ENCODE data around the gene DENND2C. TPM values are rescaled to one million over a fixed set of nuclear protein-coding genes. Genes with fewer than 3 reads are reported as not detected.

DENND2C gene
- total RNA-seq, 1 experiment from 2014 or later, result 1.1 TPM

GRCh38 chr1:114609026-114609425 is 60.8 kb downstream of the DENND2C start:
- Histone ChIP-seq H3K4me1 (ENCODE audit: control insufficient read depth, insufficient read depth, low read length) (no peaks in the 10 kb centered on the region), H3K36me3 (ENCODE audit: control insufficient read depth, insufficient read depth, low read length) (no peaks in the 10 kb centered on the region), H3K9me3 (ENCODE audit: control insufficient read depth, insufficient read depth, low read depth, low read length) (no peaks in the 10 kb centered on the region), H3K27ac (ENCODE audit: low read length) (no peak overlapping the region), H3K27me3 (ENCODE audit: control insufficient read depth, insufficient read depth, low read length) (no peaks in the 10 kb centered on the region), H3K4me3 (ENCODE audit: low read depth in 2 of 2, low read length in 2 of 2) (no peak overlapping the region)
- ChIA-PET CTCF (no interaction called here), POLR2A (no interaction called here)
- no TSS peak for BruUV-seq (replicated peaks)
- in situ Hi-C loops (cut with HindIII; ENCODE audit: low pct_unique_long_range_greater_than_20kb, low sequenced_read_pairs) (no loop called here), intact Hi-C loops (cut with micrococcal nuclease; ENCODE audit: unreplicated experiment) (no loop called here)
- ATAC-seq, result no peak
- TF ChIP-seq TCF7L2 (IDR thresholded peaks at IDR 0.05; ENCODE audit: low read depth, low read length), result no peak
- TF ChIP-seq SIN3A (IDR thresholded peaks at IDR 0.05; ENCODE audit: borderline replicate concordance, insufficient read depth, low read depth, low read length), result no peak
- no peak for TF ChIP-seq REST (IDR thresholded peaks at IDR 0.05; ENCODE audit: insufficient read depth in 1 of 2, low read depth in 2 of 2, low read length in 1 of 2)
- TF ChIP-seq CTCF (IDR thresholded peaks at IDR 0.05), result no peak
- no peak for TF ChIP-seq POLR2AphosphoS5 (IDR thresholded peaks at IDR 0.05; ENCODE audit: low read depth, low read length)
- no peak for DNase-seq (ENCODE audit: low read depth, low spot score)

GRCh38 chr1:114607223-114607622 is 62.6 kb downstream of the DENND2C start:
- POLR2A ChIA-PET, result no interaction called here
- no peaks in the 10 kb centered on the region for H3K36me3 ChIP-seq (ENCODE audit: control insufficient read depth, insufficient read depth, low read length)

More at GRCh38 chr1:114607223-114607622, 62.6 kb downstream of the DENND2C start:
- Histone ChIP-seq H3K4me3 (ENCODE audit: low read depth in 2 of 2, low read length in 2 of 2) (no peak overlapping the region), H3K4me1 (ENCODE audit: control insufficient read depth, insufficient read depth, low read length) (no peaks in the 10 kb centered on the region), H3K27me3 (ENCODE audit: control insufficient read depth, insufficient read depth, low read length) (no peaks in the 10 kb centered on the region), H3K27ac (ENCODE audit: low read length) (no peak overlapping the region), H3K9me3 (ENCODE audit: control insufficient read depth, insufficient read depth, low read depth, low read length) (no peaks in the 10 kb centered on the region)
- TF ChIP-seq REST (IDR thresholded peaks at IDR 0.05; ENCODE audit: insufficient read depth in 1 of 2, low read depth in 2 of 2, low read length in 1 of 2), result no peak
- ATAC-seq (no peak), DNase-seq (ENCODE audit: low read depth, low spot score) (no peak)
- intact Hi-C loops (cut with micrococcal nuclease; ENCODE audit: unreplicated experiment) (no loop called here), in situ Hi-C loops (cut with HindIII; ENCODE audit: low pct_unique_long_range_greater_than_20kb, low sequenced_read_pairs) (no loop called here)
- no TSS peak for BruUV-seq (replicated peaks)
- CTCF ChIA-PET, result no interaction called here
